GM12878 (cell line): Measurements from ENCODE around the gene MAN2A2. TPM values are rescaled to one million over a fixed set of nuclear protein-coding genes. Genes with fewer than 3 reads are reported as not detected.

Experiments
- ATAC-seq: fragments of 200-7000 bp; cut with Tn5 transposase; 3 replicates; pipeline ENCODE4 v1.9.1; 2020; ENCODE audit warnings: mild to moderate bottlenecking, moderate library complexity
- BruUV-seq: library from RNA; stranded (reverse); fragments of 400-500 nt; replicated peaks from 2 replicates; lab custom pipeline; 2021; lab: Mats Ljungman, UMichigan
- CTCF ChIA-PET: fragments of 300-600 bp; sonication (Branson Sonifier 250); formaldehyde crosslinking; extraction: SDS; loops from one replicate; lab custom pipeline; 2021; ENCODE audit warnings: inconsistent platforms; lab: Yijun Ruan, JAX
- POLR2A ChIA-PET: fragments of 350-600 bp; formaldehyde crosslinking; extraction: SDS; loops from one replicate; lab custom pipeline; 2021; ENCODE audit warnings: inconsistent platforms; lab: Charles Lee
- RAD21 ChIA-PET: fragments of 300-600 bp; sonication (Branson Sonifier 250); formaldehyde crosslinking; loops from one replicate; lab custom pipeline; 2023; ENCODE audit warnings: antibody characterized with exemption; ENCODE audit not compliant: unreplicated experiment; lab: Charles Lee
- SMC1A ChIA-PET: fragments of 300-600 bp; sonication (Branson Sonifier 250); formaldehyde crosslinking; loops from one replicate; lab custom pipeline; 2023; ENCODE audit not compliant: unreplicated experiment, uncharacterized antibody; lab: Charles Lee
- DNase-seq: peaks from one replicate; pipeline ENCODE4 v3.0.0-alpha.2; 2011; ENCODE audit warnings: low read depth, low spot score
- FAIRE-seq: peaks from 3 replicates; lab custom pipeline; 2011; peaks lifted over from hg19 to GRCh38; lab: Jason Lieb, UNC
- H2AFZ ChIP-seq: 2 replicates; pipeline ENCODE4 v1.6.0; 2011; ENCODE audit warnings: low read depth, low read length, control low read depth; ENCODE audit not compliant: control insufficient read depth
- H3K27ac ChIP-seq: 2 replicates; pipeline ENCODE4 v1.5.1; 2011; ENCODE audit warnings: control low read depth; ENCODE audit not compliant: control insufficient read depth, insufficient read depth
- H3K27me3 ChIP-seq, 2 experiments: replicated peaks in 1 of 2; 2 replicates each; pipeline versions ENCODE4 v1.6.0 to v1.6.1; 2011; ENCODE audit warnings: low read length in 1 of 2; ENCODE audit not compliant: control insufficient read depth in 2 of 2, insufficient read depth in 2 of 2
- H3K36me3 ChIP-seq, 2 experiments: 2 replicates each; pipeline ENCODE4 v1.5.1; 2011; ENCODE audit warnings: low read length in 1 of 2; ENCODE audit not compliant: control insufficient read depth in 2 of 2, insufficient read depth in 2 of 2
- H3K4me1 ChIP-seq: 2 replicates; pipeline ENCODE4 v1.6.1; 2011; ENCODE audit warnings: mild to moderate bottlenecking, low read length, moderate library complexity, mixed read lengths; ENCODE audit not compliant: control insufficient read depth, insufficient read depth
- H3K4me2 ChIP-seq: 2 replicates; pipeline ENCODE4 v1.6.0; 2011; ENCODE audit warnings: control low read depth; ENCODE audit not compliant: control insufficient read depth, insufficient read depth
- H3K4me3 ChIP-seq: fragments of 200-600 bp; sonication (generic); 2 replicates; pipeline ENCODE4 v1.5.1; 2016
- H3K79me2 ChIP-seq: 2 replicates; pipeline ENCODE4 v1.6.0; 2011; ENCODE audit warnings: low read length; ENCODE audit not compliant: control insufficient read depth, insufficient read depth
- H3K9ac ChIP-seq: 2 replicates; pipeline ENCODE4 v1.8.0; 2011; ENCODE audit warnings: low read length, control low read depth, mixed read lengths; ENCODE audit not compliant: control insufficient read depth, insufficient read depth
- H3K9me3 ChIP-seq: replicated peaks from 3 replicates; pipeline ENCODE4 v1.5.1; 2011; ENCODE audit warnings: mild to moderate bottlenecking, low read length; ENCODE audit not compliant: control insufficient read depth, insufficient read depth
- H4K20me1 ChIP-seq: 2 replicates; pipeline ENCODE4 v1.6.0; 2011; ENCODE audit not compliant: control insufficient read depth, insufficient read depth
- BCL3 ChIP-seq: IDR thresholded peaks from 2 replicates; pipeline ENCODE4 v1.6.1; 2011; ENCODE audit warnings: borderline replicate concordance, low read depth, mild to moderate bottlenecking, moderate library complexity, low read length; ENCODE audit not compliant: insufficient read depth, poor library complexity, severe bottlenecking
- CEBPZ ChIP-seq: fragments of 150-350 bp; IDR thresholded peaks from 2 replicates; pipeline ENCODE4 v1.6.1; 2016; ENCODE audit warnings: low read depth, low read length
- KAT2A ChIP-seq: conservative IDR thresholded peaks from 2 replicates; pipeline ENCODE4 v1.6.1; 2011; ENCODE audit warnings: low read depth, low read length; ENCODE audit not compliant: control insufficient read depth
- POU2F2 ChIP-seq: IDR thresholded peaks from 3 replicates; pipeline ENCODE4 v1.6.1; 2011; ENCODE audit warnings: low read depth, mild to moderate bottlenecking, low read length, borderline replicate concordance
- SMARCA5 ChIP-seq: fragments of 450-650 bp; IDR thresholded peaks from 2 replicates; pipeline ENCODE4 v1.6.1; 2017; ENCODE audit warnings: mild to moderate bottlenecking
- ZBTB11 ChIP-seq: fragments of 450-650 bp; formaldehyde crosslinking; IDR thresholded peaks from 2 replicates; pipeline ENCODE4 v1.5.0; 2022; ENCODE audit warnings: mild to moderate bottlenecking, missing genetic modification characterization
- WGBS: methylation state at CpG from one replicate; pipeline ENCODE4 v1.1.6; 2016; ENCODE audit warnings: low lambda C conversion rate; ENCODE audit not compliant: insufficient replicate concordance, insufficient coverage; ENCODE audit errors: missing lambda C conversion rate; 5-methylcytosine and 5-hydroxymethylcytosine counted together
- in situ Hi-C: fragments of 300-500 bp; cut with MboI; formaldehyde crosslinking; loops from 9 replicates; pipeline ENCODE4 v1.14.3; 2018; ENCODE audit warnings: mixed read lengths
- intact Hi-C: fragments of 100-400 bp; cut with micrococcal nuclease; formaldehyde crosslinking; loops from one replicate; pipeline ENCODE4 v1.14.2; 2022; ENCODE audit not compliant: unreplicated experiment
- polyA plus RNA-seq, 11 experiments: library from polyadenylated mRNA; depleted of rRNA in 4 of 11; unstranded in 6 of 11; stranded (reverse) in 5 of 11; fragments of >200 nt; fragmentation: Nextera tagmentation in 4 of 11; fragmentation: Illumina TruSeq in 1 of 11; extraction: Ambion mirVana in 4 of 11; extraction: Trizol in 1 of 11; gene quantifications; 1 replicate in 1 of 11; 2 replicates in 10 of 11; pipeline versions ENCODE4 v1.2.1 to v1.2.3, GENCODE V29; 2011 to 2016; ENCODE audit warnings: inconsistent platforms in 2 of 11, missing spikeins in 2 of 11, low read depth in 1 of 11
- total RNA-seq, 4 experiments: library from RNA; depleted of rRNA in 3 of 4; stranded (reverse); fragments of >200 nt in 3 of 4; fragmentation: Illumina TruSeq in 1 of 4; extraction: Trizol in 1 of 4; gene quantifications; 2 replicates each; pipeline versions ENCODE4 v1.2.1 to v1.2.3, GENCODE V29; 2013 to 2021

MAN2A2 gene
- total and polyA plus RNA-seq, 10 of the 15 experiments (the other 5 are each of a cell fraction or from before 2014, with no cell fraction given) = 4.2 to 79.4 (median 23.2) TPM

GRCh38 chr15:90866161-90866715 is 36.9 kb upstream of the MAN2A2 start:
- POLR2A ChIA-PET = no interaction called here
- intact Hi-C loops = no loop called here
- in situ Hi-C loops = no loop called here
- H3K9me3 ChIP-seq = no peaks in the 10 kb centered on the region
- no peak overlapping the region for H3K9ac ChIP-seq
- H3K27me3 ChIP-seq = no peaks in the 10 kb centered on the region
- no peak overlapping the region for H3K27ac ChIP-seq
- CTCF ChIA-PET = no interaction called here
- peaks cover 18% of the 10 kb centered on the region for H3K4me1 ChIP-seq
- TF ChIP-seq SMARCA5 (no peak), BCL3 (peak; percentile 60)
- no peaks in the 10 kb centered on the region for H3K36me3 ChIP-seq
- SMC1A ChIA-PET = no interaction called here
- ATAC-seq (no peak), FAIRE-seq (no peak), DNase-seq (no peak)
- H4K20me1 ChIP-seq = no peaks in the 10 kb centered on the region
- WGBS = 78% methylated on average over 16 of the region's 16 CpGs
- H3K4me3 ChIP-seq = no peak overlapping the region
- H2AFZ ChIP-seq = no peak overlapping the region
- no TSS peak for BruUV-seq
- H3K4me2 ChIP-seq = no peak overlapping the region
- peaks cover 6% of the 10 kb centered on the region for H3K79me2 ChIP-seq
- RAD21 ChIA-PET = no interaction called here

GRCh38 chr15:90866800-90867199 is 36.3 kb upstream of the MAN2A2 start:
- in situ Hi-C loops = no loop called here
- Histone ChIP-seq H3K36me3 (no peaks in the 10 kb centered on the region), H3K4me3 (no peak overlapping the region), H3K4me2 (no peak overlapping the region), H3K4me1 (peaks cover 18% of the 10 kb centered on the region), H3K9me3 (no peaks in the 10 kb centered on the region), H3K27me3 (no peaks in the 10 kb centered on the region), H2AFZ (no peak overlapping the region), H3K27ac (no peak overlapping the region), H4K20me1 (no peaks in the 10 kb centered on the region), H3K9ac (no peak overlapping the region), H3K79me2 (peaks cover 9% of the 10 kb centered on the region)
- DNase-seq (no peak), ATAC-seq (no peak), FAIRE-seq (no peak)
- ChIA-PET RAD21 (no interaction called here), SMC1A (no interaction called here), POLR2A (no interaction called here), CTCF (interaction anchor here (2.7 kb wide), 1 partner anchor 19 kb away, joined by 9 read pairs; no protein-coding TSS in a partner anchor)
- intact Hi-C loops = no loop called here
- WGBS = 23% methylated on average over 3 of the region's 3 CpGs
- BruUV-seq = no TSS peak
- TF ChIP-seq KAT2A (no peak), POU2F2 (no peak), CEBPZ (no peak), ZBTB11 (CRISPR knock-in tag) (no peak)
